Neural cell (in vitro differentiated cells): Measurements from ENCODE around the gene NKD2. TPM values are rescaled to one million over a fixed set of nuclear protein-coding genes. Genes with fewer than 3 reads are reported as not detected.

Experiments used
- H2AFZ ChIP-seq: fragments of 200-600, 300-800 bp; sonication (generic), shearing (Covaris generic); 2 replicates; pipeline ENCODE4 v1.6.0; 2014; ENCODE audit warnings: low read depth, mild to moderate bottlenecking, antibody characterized with exemption, low read length, moderate library complexity
- H3F3A ChIP-seq: fragments of 200-600 bp; shearing (Covaris generic); 2 replicates; pipeline ENCODE4 v1.6.1; 2016; ENCODE audit warnings: mild to moderate bottlenecking, moderate library complexity, mixed read lengths, antibody characterized with exemption, low read length; ENCODE audit not compliant: insufficient read depth, poor library complexity, severe bottlenecking
- H3K27ac ChIP-seq: fragments of 200-600, 300-800 bp; sonication (generic), shearing (Covaris generic); 2 replicates; pipeline ENCODE4 v1.5.1; 2014; ENCODE audit warnings: mild to moderate bottlenecking, low read length, moderate library complexity
- H3K27me3 ChIP-seq: fragments of 300-800, 200-600 bp; sonication (generic), shearing (Covaris generic); 2 replicates; pipeline ENCODE4 v1.6.0; 2014; ENCODE audit warnings: mild to moderate bottlenecking, low read depth, low read length, moderate library complexity; ENCODE audit not compliant: insufficient read depth
- H3K36me3 ChIP-seq: fragments of 300-800, 200-600 bp; sonication (generic), shearing (Covaris generic); 2 replicates; pipeline ENCODE4 v1.5.1; 2014; ENCODE audit warnings: mild to moderate bottlenecking, antibody characterized with exemption, low read length, moderate library complexity; ENCODE audit not compliant: insufficient read depth
- H3K4me2 ChIP-seq: fragments of 300-800, 200-600 bp; sonication (generic), shearing (Covaris generic); 2 replicates; pipeline ENCODE4 v1.6.0; 2014; ENCODE audit warnings: mild to moderate bottlenecking, low read length
- H3K4me3 ChIP-seq: fragments of 300-800, 200-600 bp; sonication (generic), shearing (Covaris generic); 2 replicates; pipeline ENCODE4 v1.5.1; 2014; ENCODE audit warnings: mild to moderate bottlenecking, low read length, moderate library complexity
- H3K79me2 ChIP-seq: fragments of 200-600 bp; shearing (Covaris generic); replicated peaks from 2 replicates; pipeline ENCODE4 v1.6.0; 2014; ENCODE audit warnings: mild to moderate bottlenecking, low read length, moderate library complexity; ENCODE audit not compliant: insufficient read depth
- H3K9ac ChIP-seq: fragments of 300-800, 200-600 bp; sonication (generic), shearing (Covaris generic); 2 replicates; pipeline ENCODE4 v1.6.1; 2016; ENCODE audit warnings: mild to moderate bottlenecking, low read length, mixed read lengths
- H3K9me2 ChIP-seq: fragments of 200-600 bp; shearing (Covaris generic); 2 replicates; pipeline ENCODE4 v1.6.1; 2016; ENCODE audit warnings: mild to moderate bottlenecking, low read length, mixed read lengths; ENCODE audit not compliant: insufficient read depth
- H3K9me3 ChIP-seq: fragments of 200-600, 300-800 bp; sonication (generic), shearing (Covaris generic); 2 replicates; pipeline ENCODE4 v1.6.1; 2016; ENCODE audit warnings: mild to moderate bottlenecking, mixed run types, low read length, moderate library complexity, mixed read lengths
- H4K20me1 ChIP-seq: fragments of 200-600 bp; shearing (Covaris generic); 2 replicates; pipeline ENCODE4 v1.6.1; 2016; ENCODE audit warnings: mild to moderate bottlenecking, mixed run types; ENCODE audit not compliant: insufficient read depth
- EP300 ChIP-seq: fragments of 450-650 bp; conservative IDR thresholded peaks from 2 replicates; pipeline ENCODE4 v1.6.1; 2014; ENCODE audit warnings: antibody characterized with exemption, mild to moderate bottlenecking, moderate library complexity; ENCODE audit not compliant: poor library complexity, severe bottlenecking
- EZH2 ChIP-seq: fragments of 200-600, 300-800 bp; shearing (Covaris generic), sonication (generic); IDR thresholded peaks from 2 replicates; pipeline ENCODE4 v1.6.1; 2014; ENCODE audit warnings: antibody characterized with exemption, low read length, borderline replicate concordance, mild to moderate bottlenecking; ENCODE audit not compliant: insufficient read depth, poor library complexity, severe bottlenecking
- MXI1 ChIP-seq: fragments of 450-650 bp; conservative IDR thresholded peaks from 2 replicates; pipeline ENCODE4 v1.6.1; 2014; ENCODE audit warnings: antibody characterized with exemption, mild to moderate bottlenecking; ENCODE audit not compliant: poor library complexity, severe bottlenecking
- POLR2AphosphoS5 ChIP-seq: IDR thresholded peaks from 2 replicates; pipeline ENCODE4 v1.6.1; 2012
- RAD21 ChIP-seq: fragments of 450-650 bp; conservative IDR thresholded peaks from 2 replicates; pipeline ENCODE4 v1.6.1; 2014; ENCODE audit warnings: antibody characterized with exemption, mild to moderate bottlenecking, moderate library complexity
- SMC3 ChIP-seq: fragments of 450-650 bp; conservative IDR thresholded peaks from 2 replicates; pipeline ENCODE4 v1.6.1; 2014; ENCODE audit warnings: antibody characterized with exemption, mild to moderate bottlenecking, moderate library complexity; ENCODE audit not compliant: poor library complexity
- TAF1 ChIP-seq: IDR thresholded peaks from 2 replicates; pipeline ENCODE4 v1.6.1; 2012; ENCODE audit warnings: low read depth
- polyA plus RNA-seq: library from polyadenylated mRNA; depleted of rRNA; stranded (reverse); fragments of >200 nt; gene quantifications from 2 replicates; pipeline ENCODE4 v1.2.3, GENCODE V29; 2014
- TF ChIP-seq, protein P1 (sequence below): fragments of 450-650 bp; IDR thresholded peaks from 2 replicates; pipeline ENCODE4 v1.5.1; 2014; ENCODE audit warnings: antibody characterized with exemption, mild to moderate bottlenecking, moderate library complexity; ENCODE audit not compliant: poor library complexity, severe bottlenecking
- TF ChIP-seq, protein P2 (sequence below): IDR thresholded peaks from 2 replicates; pipeline ENCODE4 v1.6.1; 2012; ENCODE audit warnings: borderline replicate concordance

NKD2 gene
- polyA plus RNA-seq, 1 donor from 2014 or later = 7.2 TPM

DNA sequence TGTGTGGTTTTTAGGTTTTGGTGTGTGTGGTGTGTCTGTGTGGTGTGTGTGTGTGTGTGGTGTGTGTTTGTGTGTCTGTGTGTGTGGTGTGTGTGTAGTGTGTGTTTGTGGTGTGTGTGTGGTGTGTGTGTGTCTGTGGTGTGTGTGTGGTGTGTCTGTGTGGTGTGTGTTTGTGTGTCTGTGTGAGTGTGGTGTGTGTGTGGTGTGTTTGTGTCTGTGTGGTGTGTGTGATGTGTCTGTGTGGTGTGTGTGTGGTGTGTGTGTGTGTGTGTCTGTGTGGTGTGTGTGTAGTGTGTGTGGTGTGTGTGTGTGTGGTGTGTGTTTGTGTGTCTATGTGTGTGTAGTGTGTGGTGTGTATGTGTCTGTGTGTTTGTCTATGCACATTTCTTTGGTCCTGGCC lies 25.0 kb upstream of the NKD2 start:
- TF ChIP-seq MXI1 (no peak), EP300 (no peak), EZH2 (no peak), TAF1 (no peak), POLR2AphosphoS5 (no peak), SMC3 (no peak), RAD21 (no peak)
- TF ChIP-seq, protein P1, sequence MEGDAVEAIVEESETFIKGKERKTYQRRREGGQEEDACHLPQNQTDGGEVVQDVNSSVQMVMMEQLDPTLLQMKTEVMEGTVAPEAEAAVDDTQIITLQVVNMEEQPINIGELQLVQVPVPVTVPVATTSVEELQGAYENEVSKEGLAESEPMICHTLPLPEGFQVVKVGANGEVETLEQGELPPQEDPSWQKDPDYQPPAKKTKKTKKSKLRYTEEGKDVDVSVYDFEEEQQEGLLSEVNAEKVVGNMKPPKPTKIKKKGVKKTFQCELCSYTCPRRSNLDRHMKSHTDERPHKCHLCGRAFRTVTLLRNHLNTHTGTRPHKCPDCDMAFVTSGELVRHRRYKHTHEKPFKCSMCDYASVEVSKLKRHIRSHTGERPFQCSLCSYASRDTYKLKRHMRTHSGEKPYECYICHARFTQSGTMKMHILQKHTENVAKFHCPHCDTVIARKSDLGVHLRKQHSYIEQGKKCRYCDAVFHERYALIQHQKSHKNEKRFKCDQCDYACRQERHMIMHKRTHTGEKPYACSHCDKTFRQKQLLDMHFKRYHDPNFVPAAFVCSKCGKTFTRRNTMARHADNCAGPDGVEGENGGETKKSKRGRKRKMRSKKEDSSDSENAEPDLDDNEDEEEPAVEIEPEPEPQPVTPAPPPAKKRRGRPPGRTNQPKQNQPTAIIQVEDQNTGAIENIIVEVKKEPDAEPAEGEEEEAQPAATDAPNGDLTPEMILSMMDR = no peak
- TF ChIP-seq, protein P2, sequence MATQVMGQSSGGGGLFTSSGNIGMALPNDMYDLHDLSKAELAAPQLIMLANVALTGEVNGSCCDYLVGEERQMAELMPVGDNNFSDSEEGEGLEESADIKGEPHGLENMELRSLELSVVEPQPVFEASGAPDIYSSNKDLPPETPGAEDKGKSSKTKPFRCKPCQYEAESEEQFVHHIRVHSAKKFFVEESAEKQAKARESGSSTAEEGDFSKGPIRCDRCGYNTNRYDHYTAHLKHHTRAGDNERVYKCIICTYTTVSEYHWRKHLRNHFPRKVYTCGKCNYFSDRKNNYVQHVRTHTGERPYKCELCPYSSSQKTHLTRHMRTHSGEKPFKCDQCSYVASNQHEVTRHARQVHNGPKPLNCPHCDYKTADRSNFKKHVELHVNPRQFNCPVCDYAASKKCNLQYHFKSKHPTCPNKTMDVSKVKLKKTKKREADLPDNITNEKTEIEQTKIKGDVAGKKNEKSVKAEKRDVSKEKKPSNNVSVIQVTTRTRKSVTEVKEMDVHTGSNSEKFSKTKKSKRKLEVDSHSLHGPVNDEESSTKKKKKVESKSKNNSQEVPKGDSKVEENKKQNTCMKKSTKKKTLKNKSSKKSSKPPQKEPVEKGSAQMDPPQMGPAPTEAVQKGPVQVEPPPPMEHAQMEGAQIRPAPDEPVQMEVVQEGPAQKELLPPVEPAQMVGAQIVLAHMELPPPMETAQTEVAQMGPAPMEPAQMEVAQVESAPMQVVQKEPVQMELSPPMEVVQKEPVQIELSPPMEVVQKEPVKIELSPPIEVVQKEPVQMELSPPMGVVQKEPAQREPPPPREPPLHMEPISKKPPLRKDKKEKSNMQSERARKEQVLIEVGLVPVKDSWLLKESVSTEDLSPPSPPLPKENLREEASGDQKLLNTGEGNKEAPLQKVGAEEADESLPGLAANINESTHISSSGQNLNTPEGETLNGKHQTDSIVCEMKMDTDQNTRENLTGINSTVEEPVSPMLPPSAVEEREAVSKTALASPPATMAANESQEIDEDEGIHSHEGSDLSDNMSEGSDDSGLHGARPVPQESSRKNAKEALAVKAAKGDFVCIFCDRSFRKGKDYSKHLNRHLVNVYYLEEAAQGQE = no peak
- Histone ChIP-seq H3F3A (no peaks in the 10 kb centered on the region), H3K4me3 (no peak overlapping the region), H3K79me2 (no peaks in the 10 kb centered on the region), H3K36me3 (no peaks in the 10 kb centered on the region), H3K9me3 (peaks cover 6% of the 10 kb centered on the region), H3K9me2 (no peaks in the 10 kb centered on the region), H4K20me1 (no peaks in the 10 kb centered on the region), H3K9ac (no peak overlapping the region), H3K27me3 (no peaks in the 10 kb centered on the region), H3K4me2 (no peak overlapping the region), H3K27ac (no peak overlapping the region), H2AFZ (no peak overlapping the region)

DNA sequence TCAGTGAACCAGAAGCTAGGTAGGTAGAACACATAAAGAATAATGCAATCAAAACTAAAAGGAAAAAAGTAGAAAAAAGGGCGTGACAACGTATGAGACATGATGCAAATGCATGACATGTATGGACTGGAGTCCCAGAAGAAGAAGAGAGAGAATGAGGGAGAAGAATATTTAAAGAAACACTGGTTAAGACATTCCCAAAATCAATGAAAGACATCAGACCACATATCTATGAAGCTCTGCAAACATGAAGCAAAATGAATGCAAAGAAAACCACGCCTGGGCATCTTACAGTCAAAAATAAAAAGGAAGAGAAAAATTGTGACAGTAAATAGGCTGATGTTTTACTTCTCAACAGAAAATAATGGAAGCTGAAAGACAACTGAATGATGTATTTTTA lies 23.8 kb upstream of the NKD2 start:
- no peak for TF ChIP-seq TAF1
- TF ChIP-seq, protein P1 = no peak
- TF ChIP-seq EP300 = no peak
- TF ChIP-seq SMC3 = no peak
- no peak for TF ChIP-seq MXI1
- no peak for TF ChIP-seq EZH2
- no peak for TF ChIP-seq POLR2AphosphoS5
- TF ChIP-seq RAD21 = no peak
- TF ChIP-seq, protein P2 = no peak

More for the DNA sequence above, 23.8 kb upstream of the NKD2 start:
- Histone ChIP-seq H2AFZ (no peak overlapping the region), H3K27me3 (no peaks in the 10 kb centered on the region), H3K9me3 (peaks cover 6% of the 10 kb centered on the region), H4K20me1 (no peaks in the 10 kb centered on the region), H3K9me2 (no peaks in the 10 kb centered on the region), H3K4me3 (no peak overlapping the region), H3K27ac (no peak overlapping the region), H3K36me3 (no peaks in the 10 kb centered on the region), H3K79me2 (no peaks in the 10 kb centered on the region), H3K9ac (no peak overlapping the region), H3K4me2 (no peak overlapping the region), H3F3A (no peaks in the 10 kb centered on the region)
